NCI-H748 (cell line): ENCODE results near the gene SLC2A9.

Source experiments
- DNase-seq: peaks from one replicate; lab custom pipeline; 2025; ENCODE audit not compliant: unreplicated experiment; lab: John Stamatoyannopoulos, UW

Gene SLC2A9

DNA sequence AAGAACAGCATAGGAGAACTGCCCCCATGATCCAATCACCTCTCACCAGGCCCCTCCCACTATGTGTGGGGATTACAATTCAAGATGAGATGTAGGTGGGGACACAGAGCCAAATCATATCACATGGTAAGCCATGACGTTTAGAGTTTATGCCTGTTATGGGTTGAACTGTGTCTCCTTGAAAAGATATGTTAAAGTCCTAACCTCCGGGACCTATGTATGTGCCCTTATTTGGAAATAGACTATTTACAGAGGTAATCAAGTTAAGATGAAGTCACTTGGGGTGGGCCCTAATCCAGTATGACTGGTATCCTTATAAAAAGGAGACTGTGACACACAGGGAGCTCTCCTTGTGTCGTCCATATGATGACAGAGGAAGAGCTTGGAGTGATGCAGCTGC lies 25.2 kb upstream of the SLC2A9 start:
- no peak for DNase-seq

DNA sequence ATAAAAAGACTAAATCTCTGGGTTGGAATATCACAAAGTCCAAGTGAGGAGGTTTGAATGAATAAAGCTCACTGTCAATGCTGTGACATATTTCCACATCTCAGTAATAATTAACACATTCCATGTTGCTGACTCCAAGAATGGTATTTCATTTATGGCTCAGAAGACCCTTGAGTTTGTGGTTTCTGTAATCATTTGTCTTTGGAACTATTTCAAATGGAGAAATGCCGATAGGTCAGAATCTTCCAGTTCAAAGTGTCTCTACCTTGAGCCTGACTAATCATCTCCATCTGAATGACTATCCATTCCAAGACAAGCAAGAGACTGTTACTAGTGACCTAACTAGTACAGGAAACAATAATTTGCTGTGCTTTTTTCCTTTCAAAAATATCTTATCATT lies 24.2 kb upstream of the SLC2A9 start:
- DNase-seq, result no peak

DNA sequence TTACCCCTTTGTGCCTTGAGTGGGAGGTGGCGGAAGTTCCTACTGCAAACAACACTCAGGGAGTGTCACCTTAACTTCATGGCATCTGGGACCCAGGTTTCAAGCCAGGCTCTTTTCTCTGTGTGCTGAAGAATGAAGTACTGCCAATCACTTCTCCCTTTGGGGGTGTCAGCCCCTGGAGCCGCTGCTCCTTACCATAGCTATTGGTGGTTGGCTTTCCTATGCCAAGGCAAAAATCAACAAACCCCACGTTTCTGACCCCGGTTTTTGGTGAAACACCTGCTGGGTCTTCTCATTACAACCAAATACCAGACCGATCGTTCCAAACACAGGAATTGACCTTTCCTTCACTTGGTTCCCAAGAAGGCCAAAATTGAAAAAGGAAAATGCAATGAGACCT lies 19.7 kb upstream of the SLC2A9 start:
- no peak for DNase-seq

DNA sequence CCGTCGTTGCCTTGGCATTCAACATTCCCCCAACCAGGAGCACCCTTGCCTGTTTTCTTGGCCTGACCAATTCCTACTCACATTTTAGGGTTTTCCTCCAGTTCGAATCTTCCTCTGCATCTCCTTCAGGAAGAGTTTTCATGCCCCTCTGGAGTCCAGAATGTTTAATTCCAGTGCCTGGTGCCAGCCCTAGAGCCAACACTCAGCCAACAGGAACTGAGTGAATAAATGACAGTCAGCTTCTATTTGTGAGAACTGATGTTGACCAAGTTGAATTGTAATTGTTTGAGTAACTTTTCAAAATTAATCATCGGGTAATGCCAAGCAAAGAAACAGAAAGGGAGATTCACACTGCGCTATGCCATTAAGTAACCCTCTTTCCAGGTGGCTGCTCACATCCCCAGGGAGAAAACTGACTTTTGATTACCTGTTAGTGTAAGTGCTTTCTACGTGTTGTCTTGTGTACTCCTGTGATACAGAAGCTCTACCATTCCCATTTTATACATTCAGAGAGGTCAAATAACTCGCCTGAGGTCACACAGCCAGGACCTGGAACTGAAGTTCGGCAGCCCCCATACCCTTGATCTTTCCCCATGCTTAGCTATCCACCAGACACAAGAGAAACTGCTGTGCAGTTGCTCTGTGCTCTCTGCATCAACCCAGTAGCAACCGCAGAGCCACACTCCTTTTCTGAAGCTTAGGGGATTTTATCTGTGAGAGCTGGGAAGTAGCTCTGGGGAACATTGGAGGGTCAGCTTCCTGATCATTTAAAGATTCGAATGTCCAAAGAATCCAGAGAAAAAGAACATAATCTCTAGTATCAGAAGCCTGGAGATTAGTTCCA lies 19.0 kb upstream of the SLC2A9 start:
- DNase-seq, result no peak

DNA sequence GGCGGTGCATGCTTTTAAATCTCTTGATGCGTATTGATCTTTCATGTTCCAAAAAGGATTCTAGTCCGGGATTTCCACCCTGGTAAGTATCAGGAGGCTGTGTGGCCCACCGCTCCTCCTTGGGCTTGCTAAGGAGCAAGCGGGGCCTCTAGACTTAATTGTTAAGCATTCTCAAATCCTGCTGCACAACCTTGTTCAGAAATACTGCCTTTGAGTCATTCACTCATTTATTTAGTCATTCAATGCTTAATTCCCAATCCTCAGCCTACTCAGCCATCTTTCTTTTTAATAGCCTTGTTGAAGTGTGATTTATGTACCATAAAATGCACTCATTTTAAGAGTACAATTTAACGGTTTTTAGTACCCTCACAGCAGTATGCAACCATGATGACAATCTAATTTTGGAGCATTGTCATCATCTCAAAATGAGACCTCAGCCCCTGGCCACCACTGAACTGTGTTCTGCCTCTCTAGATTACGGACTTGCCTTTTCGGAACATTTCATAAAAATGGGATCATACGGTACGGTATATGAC lies 15.6 kb upstream of the SLC2A9 start:
- DNase-seq, result no peak

DNA sequence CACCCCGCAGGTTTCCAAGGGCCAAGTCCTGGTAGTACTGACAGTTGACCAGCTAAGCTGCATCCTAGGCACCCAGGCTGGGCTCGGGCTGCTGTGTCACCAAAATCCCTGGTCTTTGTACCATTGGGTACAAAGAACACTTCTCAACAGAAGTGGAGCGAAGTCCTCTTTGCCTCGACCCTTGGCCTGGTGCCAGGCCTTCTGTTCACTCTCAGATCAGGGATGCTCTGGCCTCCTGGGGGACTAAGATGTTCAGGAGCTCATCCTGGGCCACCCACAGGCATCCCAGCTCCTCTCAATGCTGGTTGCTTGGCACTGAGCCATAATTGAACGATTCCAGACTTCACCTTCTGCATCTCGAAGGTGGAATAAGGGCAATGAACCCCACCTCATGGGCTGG lies 13.8 kb upstream of the SLC2A9 start:
- no peak for DNase-seq

DNA sequence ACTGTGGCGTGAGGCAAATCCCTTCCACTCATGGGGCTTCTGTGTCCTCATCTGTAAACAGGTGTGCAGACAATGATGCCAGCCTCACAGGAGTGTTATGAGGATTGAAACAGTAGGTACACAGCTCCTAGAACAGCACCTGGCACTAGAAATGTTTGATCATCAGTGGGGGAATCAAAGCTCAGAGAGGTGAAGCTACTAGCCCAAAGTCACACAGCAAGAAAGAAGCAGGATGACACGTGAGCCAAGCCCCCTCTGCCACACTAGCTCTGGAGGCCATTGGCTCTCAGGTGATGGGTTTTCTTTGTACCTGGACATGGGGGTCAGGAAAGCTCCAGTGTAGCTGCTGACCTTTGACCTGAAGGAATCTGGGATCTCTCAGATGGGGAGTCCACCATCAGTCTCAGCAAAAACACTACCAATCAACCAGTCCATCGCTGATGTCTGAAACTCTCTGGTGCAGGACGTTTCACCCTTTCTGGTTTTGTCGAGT lies 13.4 kb upstream of the SLC2A9 start:
- no peak for DNase-seq

DNA sequence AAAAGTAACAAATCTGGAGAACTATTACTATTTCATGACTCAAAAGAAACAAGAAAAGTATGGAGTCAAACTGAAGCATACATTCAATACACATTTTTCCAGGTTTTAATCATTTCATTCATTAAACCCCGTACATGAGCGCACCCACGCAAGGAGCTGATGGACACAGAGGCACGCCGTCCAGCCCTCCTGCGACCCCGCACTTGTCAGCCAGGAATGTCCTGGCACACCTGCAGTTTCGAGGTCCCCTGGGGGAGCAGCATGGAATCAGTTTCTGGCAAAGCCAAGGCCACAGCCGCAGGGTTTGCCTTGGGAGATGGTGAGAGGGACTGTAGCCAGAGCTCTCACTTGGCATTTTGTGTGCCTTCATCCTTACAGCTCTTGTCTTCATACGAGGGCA lies 12.8 kb upstream of the SLC2A9 start:
- DNase-seq, result no peak

DNA sequence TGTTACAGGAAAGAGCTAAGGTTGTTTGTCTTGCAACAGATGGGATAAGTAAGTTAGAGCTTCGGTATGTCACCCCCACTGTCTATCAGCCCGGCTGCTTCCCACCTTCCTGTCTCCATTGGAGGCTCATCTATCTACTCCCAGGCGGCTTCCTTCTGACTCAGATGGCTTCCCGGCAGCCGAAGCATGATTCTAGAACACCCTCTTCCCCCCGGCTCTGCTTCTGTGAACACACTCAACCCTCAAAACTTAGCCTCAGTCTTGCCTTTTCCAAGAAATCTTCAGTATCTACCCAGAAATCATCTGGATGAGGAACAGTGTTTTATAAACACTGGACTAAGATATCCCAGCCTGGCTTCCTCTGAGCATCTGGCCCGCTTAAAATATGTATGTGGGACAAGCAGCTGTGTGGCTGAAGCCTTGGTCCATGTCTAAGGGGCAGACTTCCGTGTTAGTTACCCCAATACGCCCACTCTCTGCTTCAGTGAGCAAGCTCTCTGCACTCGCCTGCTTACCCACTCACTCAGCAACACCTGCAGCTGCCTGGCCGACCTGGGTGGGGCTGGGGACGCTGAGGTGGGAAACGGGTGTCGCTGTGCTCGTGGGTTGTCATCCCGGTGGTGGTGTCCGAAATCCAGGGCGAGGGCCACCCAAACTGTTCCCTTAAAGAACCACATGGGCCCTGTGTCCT lies 12.0 kb upstream of the SLC2A9 start:
- no peak for DNase-seq

DNA sequence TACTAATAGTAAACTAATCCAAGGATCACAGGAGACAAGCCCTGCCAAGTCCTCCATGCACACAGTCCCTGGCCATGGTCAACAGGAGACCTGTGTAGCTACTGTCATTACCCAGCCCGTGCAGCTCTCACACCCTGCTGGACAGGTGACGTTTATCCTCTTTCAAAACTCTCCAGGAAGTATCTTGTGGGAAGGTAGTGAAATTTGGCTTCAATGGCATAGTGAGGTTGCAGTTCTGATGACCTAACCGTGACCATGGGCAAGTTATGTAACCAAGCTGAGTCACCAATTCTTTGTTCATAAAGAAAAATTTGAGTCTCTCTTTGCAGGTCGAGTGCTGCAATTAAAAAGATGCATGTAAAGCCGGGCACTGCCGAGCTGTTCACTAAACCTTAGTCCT lies 11.3 kb upstream of the SLC2A9 start:
- no peak for DNase-seq

DNA sequence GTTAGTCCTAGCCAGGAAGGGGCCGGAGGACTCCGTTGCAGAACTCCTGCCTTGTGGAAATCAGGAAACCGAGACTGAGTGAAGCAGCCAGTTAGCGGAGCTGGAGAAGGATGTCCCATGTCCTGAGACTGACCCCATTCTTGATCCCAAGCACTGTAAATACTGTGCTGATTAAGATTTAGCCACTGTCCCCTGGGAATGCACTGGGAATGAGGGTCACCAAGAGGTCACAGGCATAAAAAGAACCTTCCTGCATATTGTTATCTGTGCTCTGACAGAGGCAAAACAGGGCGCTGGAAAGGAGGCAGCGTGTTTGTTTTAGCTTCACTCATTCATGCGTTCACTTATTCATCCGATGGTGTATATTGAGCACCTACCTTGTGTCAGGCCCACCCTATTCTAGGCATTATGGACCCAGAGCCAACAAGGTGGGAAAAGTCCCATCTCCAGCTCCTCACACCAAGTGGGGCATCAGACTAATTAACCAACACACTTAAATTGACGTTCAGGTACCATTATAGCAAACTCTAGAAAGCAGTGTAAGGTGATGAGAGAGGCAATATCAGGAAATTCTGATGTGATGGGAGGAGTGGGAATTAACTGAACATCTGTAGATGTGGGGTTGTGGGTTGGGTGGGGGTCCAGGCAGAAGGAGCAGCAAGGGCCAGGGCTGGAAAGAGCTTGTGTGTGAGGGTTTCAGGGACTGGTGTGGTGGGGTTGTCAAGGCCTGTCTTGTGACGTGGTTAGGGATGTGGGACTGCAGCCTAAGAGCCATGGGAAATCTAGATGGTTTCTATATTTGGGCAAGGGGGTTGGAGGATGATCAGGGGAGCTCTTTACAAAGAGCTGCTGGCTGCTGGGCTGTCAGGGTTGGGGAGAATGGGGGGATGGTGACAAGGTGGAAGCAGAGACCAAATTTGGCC lies 10.6 kb upstream of the SLC2A9 start:
- no peak for DNase-seq

DNA sequence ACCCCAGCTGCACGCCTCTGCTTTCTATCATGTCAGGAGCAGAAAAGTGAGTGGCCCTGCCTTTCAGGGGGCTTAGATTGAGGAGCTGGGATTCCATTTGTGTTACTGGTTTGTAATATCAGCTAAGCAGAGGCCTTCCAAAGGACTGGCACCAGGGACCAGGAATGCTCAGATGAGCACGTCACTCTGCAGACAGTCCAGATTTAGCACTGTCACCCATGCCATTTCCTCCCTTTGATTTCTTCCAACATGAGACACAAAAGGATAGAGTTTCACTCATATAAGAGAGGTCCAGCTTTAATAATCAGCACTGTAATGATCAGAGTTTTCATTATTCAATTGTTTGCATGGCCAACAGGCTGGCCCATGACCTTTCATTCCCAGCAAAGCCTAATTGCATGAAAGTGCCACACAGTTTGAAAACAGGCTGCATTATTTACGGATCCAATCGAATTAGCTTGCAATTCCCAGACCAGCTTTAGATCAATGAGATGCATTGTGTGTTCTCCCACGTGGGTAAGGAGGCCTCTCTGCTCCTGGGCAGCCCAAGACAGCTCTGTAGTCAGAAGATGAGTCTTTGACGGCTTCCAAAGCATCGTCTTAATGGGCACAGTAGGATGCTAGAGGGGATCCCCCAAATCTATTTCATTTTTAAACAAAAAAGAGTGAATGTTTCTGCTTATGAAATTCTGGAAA lies 9.8 kb upstream of the SLC2A9 start:
- no peak for DNase-seq

DNA sequence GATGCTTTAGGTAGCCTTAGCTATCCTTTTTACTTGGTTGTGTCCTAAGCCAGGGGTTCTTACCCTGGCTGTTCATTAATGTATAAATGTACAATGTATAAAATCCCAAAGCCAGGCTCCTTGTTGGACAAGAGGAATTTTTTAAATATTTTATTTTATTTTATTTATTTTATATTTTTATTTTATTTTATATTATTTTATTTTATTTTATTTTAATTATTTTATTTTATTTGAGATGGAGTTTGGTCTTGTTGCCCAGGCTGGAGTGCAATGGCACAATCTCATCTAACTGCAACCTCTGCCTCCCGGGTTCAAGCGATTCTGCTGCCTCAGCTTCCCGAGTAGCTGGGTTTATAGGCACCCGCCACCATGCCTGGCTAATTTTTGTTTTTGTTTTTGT lies 8.1 kb upstream of the SLC2A9 start:
- DNase-seq, result no peak

DNA sequence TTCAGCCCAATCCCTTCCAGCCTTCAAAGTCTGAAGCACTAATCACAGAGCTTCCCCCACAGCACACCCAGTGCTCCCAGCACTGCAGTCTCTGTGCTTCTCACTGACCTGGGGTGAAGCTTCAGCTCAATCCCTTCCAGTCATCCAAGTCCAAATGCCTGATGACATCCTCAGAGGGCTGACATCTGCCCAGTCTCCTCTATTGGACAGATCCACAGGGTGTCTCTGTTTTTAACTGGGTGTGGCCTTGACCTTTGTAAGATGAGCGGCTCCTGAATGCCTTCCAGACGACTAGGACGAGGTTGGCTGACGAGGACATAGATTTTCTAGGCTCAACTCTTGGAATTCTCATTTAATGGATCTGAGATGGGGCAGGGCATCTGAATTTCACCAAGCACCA lies 7.6 kb upstream of the SLC2A9 start:
- peak; percentile 9 for DNase-seq

DNA sequence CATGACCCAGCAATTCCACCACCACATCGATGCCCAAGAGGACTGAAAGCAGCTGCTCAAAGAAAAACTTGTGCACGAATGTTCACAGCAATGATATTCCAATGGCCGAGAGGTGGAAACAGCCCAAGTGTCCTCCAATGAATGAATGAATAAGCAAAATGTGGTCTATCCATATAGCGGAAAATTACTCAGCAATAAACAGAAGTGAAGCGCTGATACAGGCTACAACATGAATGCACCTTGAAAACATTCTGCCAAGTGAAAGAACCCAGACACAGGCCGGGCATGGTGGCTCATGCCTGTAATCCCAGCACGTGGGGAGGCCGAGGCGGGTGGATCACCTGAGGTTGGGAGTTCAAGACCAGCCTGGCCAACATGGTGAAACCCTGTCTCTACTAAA lies 5.2 kb upstream of the SLC2A9 start:
- no peak for DNase-seq

DNA sequence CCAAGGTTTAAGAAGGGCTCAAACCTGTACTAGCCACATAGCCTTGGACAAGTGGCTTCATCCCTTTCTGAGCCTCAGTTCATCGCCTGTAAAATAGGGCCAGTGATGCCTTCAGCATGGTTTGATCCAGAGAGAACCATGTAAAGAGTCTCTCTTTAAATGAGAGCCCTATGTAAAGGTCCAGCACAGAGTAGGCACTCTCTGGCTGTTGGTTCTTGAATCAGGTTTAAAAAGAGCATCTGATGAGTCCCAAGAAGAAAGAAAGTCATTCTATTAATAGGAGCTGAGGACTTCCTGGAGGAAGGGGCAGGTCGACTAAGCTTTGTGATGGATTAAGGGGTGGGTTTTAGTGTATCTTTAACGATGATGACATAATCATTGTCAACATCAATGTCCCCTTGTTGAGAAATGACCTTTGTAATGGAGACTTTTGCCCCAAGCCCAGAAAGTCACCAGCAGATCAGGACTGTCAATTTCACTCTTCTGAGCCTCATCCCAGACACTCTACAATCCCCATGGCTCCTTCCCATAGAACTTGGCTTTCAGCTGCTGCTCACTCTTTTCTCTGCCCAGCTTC lies 4.0 kb upstream of the SLC2A9 start:
- DNase-seq, result no peak

DNA sequence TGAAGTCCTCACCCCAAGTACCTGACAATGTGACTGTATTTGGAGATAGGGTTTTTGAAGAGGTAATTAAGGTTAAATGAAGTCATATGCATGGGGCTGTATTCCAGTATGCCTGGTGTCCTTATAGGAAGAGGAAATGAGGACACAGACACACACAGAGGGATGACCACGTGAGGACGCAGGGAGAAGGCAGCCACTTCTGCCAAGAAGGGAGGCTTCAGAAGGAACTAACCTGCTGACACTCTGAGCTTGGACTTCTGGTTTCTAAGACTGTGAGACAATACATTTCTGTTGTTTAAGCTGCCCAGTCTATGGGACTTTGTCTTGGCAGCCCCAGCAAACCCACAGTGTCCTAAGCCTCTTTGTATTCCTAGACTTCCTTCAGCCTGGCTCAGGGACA lies 3.0 kb upstream of the SLC2A9 start:
- no peak for DNase-seq

DNA sequence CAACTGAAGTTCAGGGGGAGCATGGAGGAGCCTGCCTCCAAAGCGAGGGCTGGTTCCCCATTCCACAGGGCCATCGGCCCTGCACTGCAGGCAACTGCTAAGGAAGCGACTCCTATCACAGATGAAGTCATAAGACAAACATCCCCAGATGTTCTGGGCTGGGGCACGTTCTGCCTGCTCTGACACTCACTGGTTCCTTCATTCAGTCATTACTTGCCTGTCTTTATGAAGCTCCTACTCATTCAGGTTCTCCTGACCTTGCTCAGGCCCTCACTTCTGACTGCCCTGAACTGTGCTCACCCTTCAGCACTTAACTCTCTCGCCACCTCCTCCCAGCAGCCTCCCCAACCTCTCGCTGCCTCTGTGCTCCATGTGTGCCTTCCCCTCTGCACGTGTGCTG lies 2.5 kb upstream of the SLC2A9 start:
- no peak for DNase-seq

DNA sequence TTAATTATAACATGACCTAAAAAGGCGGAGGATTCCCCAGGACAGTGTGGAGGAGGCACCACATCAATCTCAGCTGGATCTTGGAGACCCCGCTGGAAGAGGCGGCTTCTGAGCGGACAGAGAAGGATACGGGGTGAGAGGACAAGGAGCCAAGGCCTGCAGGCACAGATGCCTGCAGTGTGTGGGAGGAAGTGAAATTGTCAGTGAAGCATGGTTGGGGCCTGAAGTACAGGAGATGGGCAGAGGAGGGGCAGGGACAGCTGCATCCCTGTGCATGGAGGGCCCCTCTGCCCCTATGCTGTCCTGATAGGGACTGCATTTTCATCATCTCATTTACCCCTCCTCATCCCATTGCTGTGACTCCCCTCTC lies 1.7 kb upstream of the SLC2A9 start:
- DNase-seq, result no peak

DNA sequence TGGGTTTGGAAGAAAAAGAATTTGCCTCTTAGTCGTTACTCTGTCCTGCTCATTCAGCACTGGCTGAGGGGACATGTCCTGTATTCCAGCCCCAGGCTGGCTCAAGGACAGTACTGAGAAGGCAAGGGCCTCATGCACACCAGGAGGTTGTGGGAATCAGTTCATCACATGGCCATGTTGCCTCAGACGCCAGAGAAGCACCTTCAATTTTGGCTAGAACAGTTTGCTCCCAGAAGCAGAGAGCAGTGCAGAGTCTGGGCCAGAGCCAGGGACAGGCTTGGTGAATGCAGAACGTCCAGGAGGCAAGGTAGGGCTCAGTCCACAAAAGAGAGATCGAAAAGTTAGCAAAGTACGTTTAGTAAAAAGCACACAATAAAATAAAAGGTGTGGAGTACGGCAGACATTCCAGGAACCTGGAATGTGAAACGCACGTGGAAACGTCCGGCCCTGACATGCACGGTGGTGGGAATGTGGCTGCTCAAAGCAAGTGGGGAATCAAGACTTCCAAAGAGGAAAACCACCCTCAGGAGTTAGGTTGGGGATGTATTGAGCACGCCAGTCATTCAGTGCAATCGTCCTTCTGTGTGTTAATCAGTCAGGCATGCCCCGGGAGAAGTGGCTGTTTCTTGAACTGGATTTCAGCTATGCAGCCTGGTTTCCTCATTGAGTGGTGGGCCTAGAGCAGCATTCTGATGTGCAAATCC lies 1.2 kb upstream of the SLC2A9 start:
- no peak for DNase-seq
